SK-N-SH treated with all-trans-retinoic acid at 6 μM for 48 hours (cell line): ENCODE results near the gene IARS1.
A peak's percentile ranks its signal among the peaks of the same experiment; 100 is the strongest.

Source experiments
- ATAC-seq: fragments of 200-7000 bp; cut with Tn5 transposase; 3 replicates; pipeline ENCODE4 v1.9.1; 2020; ENCODE audit warnings: mild to moderate bottlenecking, moderate library complexity
- ARNTL ChIP-seq: fragments of 450-650 bp; formaldehyde crosslinking; IDR thresholded peaks from 2 replicates; pipeline ENCODE4 v1.5.0; 2020; ENCODE audit warnings: low read depth, mild to moderate bottlenecking, moderate library complexity, borderline replicate concordance
- BACH2 ChIP-seq: fragments of 250-450 bp; sonication (Bioruptor Pico); IDR thresholded peaks from 2 replicates; pipeline ENCODE4 v1.9.0; 2021; ENCODE audit warnings: mild to moderate bottlenecking, borderline replicate concordance
- CSDC2 ChIP-seq: fragments of 250-450 bp; sonication (Bioruptor Pico); IDR thresholded peaks from 2 replicates; pipeline ENCODE4 v1.5.0; 2020; ENCODE audit warnings: mild to moderate bottlenecking, moderate library complexity
- ISL1 ChIP-seq: fragments of 250-450 bp; sonication (Bioruptor Pico); IDR thresholded peaks from 2 replicates; pipeline ENCODE4 v2.1.2; 2022; ENCODE audit warnings: mild to moderate bottlenecking, moderate library complexity
- OSR1 ChIP-seq: fragments of 250-450 bp; sonication (Bioruptor Pico); IDR thresholded peaks from 2 replicates; pipeline ENCODE4 v1.8.0; 2022; ENCODE audit warnings: moderate library complexity, mild to moderate bottlenecking, inconsistent platforms
- PPARA ChIP-seq: fragments of 250-450 bp; sonication (Bioruptor Pico); IDR thresholded peaks from 2 replicates; pipeline ENCODE4 v1.5.0; 2020; ENCODE audit warnings: mild to moderate bottlenecking, borderline replicate concordance
- SNAI2 ChIP-seq: fragments of 250-450 bp; sonication (Bioruptor Pico); IDR thresholded peaks from 2 replicates; pipeline ENCODE4 v1.5.0; 2020; ENCODE audit warnings: mild to moderate bottlenecking, moderate library complexity
- TCF4 ChIP-seq: fragments of 250-450 bp; sonication (Bioruptor Pico); IDR thresholded peaks from 2 replicates; pipeline ENCODE4 v1.8.0; 2021; ENCODE audit warnings: mild to moderate bottlenecking, moderate library complexity, borderline replicate concordance
- TOX ChIP-seq: fragments of 250-450 bp; sonication (Bioruptor Pico); IDR thresholded peaks from 2 replicates; pipeline ENCODE4 v1.8.0; 2021; ENCODE audit warnings: mild to moderate bottlenecking, moderate library complexity, borderline replicate concordance
- TSHZ2 ChIP-seq: fragments of 250-450 bp; sonication (Bioruptor Pico); IDR thresholded peaks from 2 replicates; pipeline ENCODE4 v1.5.0; 2020; ENCODE audit warnings: mild to moderate bottlenecking, moderate library complexity
- ZC3H10 ChIP-seq: fragments of 250-450 bp; sonication (Bioruptor Pico); IDR thresholded peaks from 2 replicates; pipeline ENCODE4 v1.5.1; 2021; ENCODE audit warnings: mild to moderate bottlenecking, moderate library complexity
- ZFP3 ChIP-seq: fragments of 250-450 bp; sonication (Bioruptor Pico); IDR thresholded peaks from 2 replicates; pipeline ENCODE4 v1.5.0; 2020; ENCODE audit warnings: mild to moderate bottlenecking, moderate library complexity
- ZNF565 ChIP-seq: fragments of 450-650 bp; formaldehyde crosslinking; conservative IDR thresholded peaks from 2 replicates; pipeline ENCODE4 v1.5.0; 2020; ENCODE audit warnings: low read depth, mild to moderate bottlenecking, moderate library complexity
- ZNF8 ChIP-seq: fragments of 450-650 bp; formaldehyde crosslinking; IDR thresholded peaks from 2 replicates; pipeline ENCODE4 v1.5.0; 2020; ENCODE audit warnings: mild to moderate bottlenecking, moderate library complexity
- TF ChIP-seq, protein P1 (sequence below): fragments of 250-450 bp; sonication (Bioruptor Pico); IDR thresholded peaks from 2 replicates; pipeline ENCODE4 v1.8.0; 2021; ENCODE audit warnings: low read depth, mild to moderate bottlenecking, moderate library complexity, borderline replicate concordance
- TF ChIP-seq, protein P2 (sequence below): fragments of 250-450 bp; sonication (Bioruptor Pico); IDR thresholded peaks from 2 replicates; pipeline ENCODE4 v1.5.1; 2021; ENCODE audit warnings: mild to moderate bottlenecking, moderate library complexity
- TF ChIP-seq, protein P3 (sequence below): fragments of 250-450 bp; sonication (Bioruptor Pico); IDR thresholded peaks from 2 replicates; pipeline ENCODE4 v1.5.1; 2020; ENCODE audit warnings: low read depth, mild to moderate bottlenecking, moderate library complexity

The IARS1 gene

DNA sequence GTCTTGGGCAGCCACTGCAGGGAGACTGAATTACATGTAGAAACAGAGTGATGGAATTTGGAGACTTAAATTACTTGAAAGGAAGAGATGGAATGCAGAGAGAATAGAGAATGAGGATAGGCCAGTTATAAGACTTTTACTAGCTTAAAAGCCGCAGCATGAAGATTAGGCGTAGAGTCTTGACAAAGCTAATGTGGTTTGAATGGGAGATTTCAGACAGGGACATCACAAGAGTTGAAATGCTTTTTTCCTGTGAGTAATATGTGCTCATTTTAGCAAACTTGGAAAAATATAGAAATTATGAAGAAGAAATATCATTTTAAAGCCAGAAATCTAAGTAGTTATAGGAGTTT lies 39.8 kb upstream of the IARS1 start:
- no peak for ATAC-seq

GRCh38 chr9:92332577-92333281 lies 39.2 kb upstream of the IARS1 start:
- no peak for ATAC-seq
- TF ChIP-seq, protein P1, sequence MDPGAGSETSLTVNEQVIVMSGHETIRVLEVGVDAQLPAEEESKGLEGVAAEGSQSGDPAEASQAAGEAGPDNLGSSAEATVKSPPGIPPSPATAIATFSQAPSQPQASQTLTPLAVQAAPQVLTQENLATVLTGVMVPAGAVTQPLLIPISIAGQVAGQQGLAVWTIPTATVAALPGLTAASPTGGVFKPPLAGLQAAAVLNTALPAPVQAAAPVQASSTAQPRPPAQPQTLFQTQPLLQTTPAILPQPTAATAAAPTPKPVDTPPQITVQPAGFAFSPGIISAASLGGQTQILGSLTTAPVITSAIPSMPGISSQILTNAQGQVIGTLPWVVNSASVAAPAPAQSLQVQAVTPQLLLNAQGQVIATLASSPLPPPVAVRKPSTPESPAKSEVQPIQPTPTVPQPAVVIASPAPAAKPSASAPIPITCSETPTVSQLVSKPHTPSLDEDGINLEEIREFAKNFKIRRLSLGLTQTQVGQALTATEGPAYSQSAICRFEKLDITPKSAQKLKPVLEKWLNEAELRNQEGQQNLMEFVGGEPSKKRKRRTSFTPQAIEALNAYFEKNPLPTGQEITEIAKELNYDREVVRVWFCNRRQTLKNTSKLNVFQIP (CRISPR knock-in tag) = no peak
- peak; percentile 44; the same call in 1 of the 2 replicates for TF ChIP-seq TSHZ2 (CRISPR knock-in tag)
- no peak for TF ChIP-seq TOX (CRISPR knock-in tag)
- TF ChIP-seq BACH2 (CRISPR knock-in tag) = no peak
- TF ChIP-seq ZFP3 = no peak
- peak; percentile 89; the same call in 1 of the 2 replicates for TF ChIP-seq TCF4 (CRISPR knock-in tag)
- no peak for TF ChIP-seq PPARA (CRISPR knock-in tag)

More for the DNA sequence above, 39.8 kb upstream of the IARS1 start:
- TF ChIP-seq CSDC2 (CRISPR knock-in tag) (no peak), ZC3H10 (no peak), OSR1 (CRISPR knock-in tag) (no peak), ZNF565 (CRISPR knock-in tag) (no peak), TSHZ2 (CRISPR knock-in tag) (0 out of 2 replicates have a peak, but pooled peaks have one; percentile 1)
- TF ChIP-seq, protein P1 (CRISPR knock-in tag) = no peak
- TF ChIP-seq, protein P2, sequence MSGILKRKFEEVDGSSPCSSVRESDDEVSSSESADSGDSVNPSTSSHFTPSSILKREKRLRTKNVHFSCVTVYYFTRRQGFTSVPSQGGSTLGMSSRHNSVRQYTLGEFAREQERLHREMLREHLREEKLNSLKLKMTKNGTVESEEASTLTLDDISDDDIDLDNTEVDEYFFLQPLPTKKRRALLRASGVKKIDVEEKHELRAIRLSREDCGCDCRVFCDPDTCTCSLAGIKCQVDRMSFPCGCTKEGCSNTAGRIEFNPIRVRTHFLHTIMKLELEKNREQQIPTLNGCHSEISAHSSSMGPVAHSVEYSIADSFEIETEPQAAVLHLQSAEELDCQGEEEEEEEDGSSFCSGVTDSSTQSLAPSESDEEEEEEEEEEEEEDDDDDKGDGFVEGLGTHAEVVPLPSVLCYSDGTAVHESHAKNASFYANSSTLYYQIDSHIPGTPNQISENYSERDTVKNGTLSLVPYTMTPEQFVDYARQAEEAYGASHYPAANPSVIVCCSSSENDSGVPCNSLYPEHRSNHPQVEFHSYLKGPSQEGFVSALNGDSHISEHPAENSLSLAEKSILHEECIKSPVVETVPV = no peak

DNA sequence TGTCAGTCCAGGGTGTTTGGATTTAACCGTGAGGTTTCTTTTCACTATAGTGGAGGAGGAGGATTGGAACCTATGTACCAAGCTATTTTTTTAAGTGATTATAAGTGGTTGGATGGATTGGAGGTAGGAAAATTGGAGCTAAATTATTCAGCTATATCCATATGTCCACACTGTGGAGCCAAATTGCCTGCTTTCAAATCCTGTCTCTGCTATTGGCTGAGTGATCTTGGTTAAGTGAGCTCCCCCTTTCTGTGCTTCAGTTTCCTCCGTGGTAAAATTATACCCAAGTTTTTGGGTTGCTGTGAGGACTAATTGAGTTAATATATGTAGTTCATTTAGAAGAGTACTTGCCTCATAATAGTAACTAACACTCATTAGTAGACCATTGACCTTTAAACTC lies 34.7 kb upstream of the IARS1 start:
- TF ChIP-seq ARNTL (CRISPR knock-in tag) = no peak
- no peak for TF ChIP-seq ZNF8 (CRISPR knock-in tag)
- no peak for TF ChIP-seq TCF4 (CRISPR knock-in tag)
- no peak for TF ChIP-seq OSR1 (CRISPR knock-in tag)
- TF ChIP-seq, protein P1 (CRISPR knock-in tag) = no peak
- TF ChIP-seq, protein P2 = no peak
- no peak for TF ChIP-seq ZNF565 (CRISPR knock-in tag)
- TF ChIP-seq TOX (CRISPR knock-in tag) = no peak
- TF ChIP-seq, protein P3, sequence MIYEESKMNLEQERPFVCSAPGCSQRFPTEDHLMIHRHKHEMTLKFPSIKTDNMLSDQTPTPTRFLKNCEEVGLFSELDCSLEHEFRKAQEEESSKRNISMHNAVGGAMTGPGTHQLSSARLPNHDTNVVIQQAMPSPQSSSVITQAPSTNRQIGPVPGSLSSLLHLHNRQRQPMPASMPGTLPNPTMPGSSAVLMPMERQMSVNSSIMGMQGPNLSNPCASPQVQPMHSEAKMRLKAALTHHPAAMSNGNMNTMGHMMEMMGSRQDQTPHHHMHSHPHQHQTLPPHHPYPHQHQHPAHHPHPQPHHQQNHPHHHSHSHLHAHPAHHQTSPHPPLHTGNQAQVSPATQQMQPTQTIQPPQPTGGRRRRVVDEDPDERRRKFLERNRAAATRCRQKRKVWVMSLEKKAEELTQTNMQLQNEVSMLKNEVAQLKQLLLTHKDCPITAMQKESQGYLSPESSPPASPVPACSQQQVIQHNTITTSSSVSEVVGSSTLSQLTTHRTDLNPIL = no peak
- no peak for TF ChIP-seq ISL1 (CRISPR knock-in tag)
- TF ChIP-seq SNAI2 (CRISPR knock-in tag) = no peak
- peak; percentile 34 for ATAC-seq
